HepG2 (cell line): ENCODE data around the gene SOWAHA. TPM values are rescaled to one million over a fixed set of nuclear protein-coding genes. Genes with fewer than 3 reads are reported as not detected.
A peak's percentile ranks its signal among the peaks of the same experiment; 100 is the strongest.

Source experiments
- ESRRA ChIP-seq: sonication (generic); formaldehyde crosslinking; IDR thresholded peaks from 2 replicates; pipeline ENCODE4 v1.5.1; 2020; ENCODE audit warnings: mild to moderate bottlenecking, low read depth, missing genetic modification reagents
- GPN1 ChIP-seq: sonication (generic); formaldehyde crosslinking; IDR thresholded peaks from 2 replicates; pipeline ENCODE4 v1.5.1; 2020; ENCODE audit warnings: missing genetic modification reagents, borderline replicate concordance
- MAFG ChIP-seq: sonication (generic); formaldehyde crosslinking; IDR thresholded peaks from 2 replicates; pipeline ENCODE4 v1.5.1; 2020; ENCODE audit warnings: mild to moderate bottlenecking, missing genetic modification reagents
- NFE2 ChIP-seq: sonication (generic); formaldehyde crosslinking; IDR thresholded peaks from 2 replicates; pipeline ENCODE4 v1.4.0; 2020; ENCODE audit warnings: missing genetic modification reagents
- RARA ChIP-seq: IDR thresholded peaks from 2 replicates; pipeline ENCODE4 v1.6.1; 2016; ENCODE audit warnings: missing genetic modification reagents, missing compliant biosample characterization
- TFDP1 ChIP-seq: IDR thresholded peaks from 2 replicates; pipeline ENCODE4 v1.6.1; 2016; ENCODE audit warnings: missing compliant biosample characterization, missing genetic modification reagents, borderline replicate concordance
- ZBED4 ChIP-seq: sonication (generic); formaldehyde crosslinking; IDR thresholded peaks from 2 replicates; pipeline ENCODE4 v1.4.0; 2020; ENCODE audit warnings: missing genetic modification reagents, borderline replicate concordance
- ZBTB26 ChIP-seq: IDR thresholded peaks from 2 replicates; pipeline ENCODE4 v1.6.1; 2016; ENCODE audit warnings: missing compliant biosample characterization, missing genetic modification reagents, borderline replicate concordance
- ZFY ChIP-seq: sonication (generic); formaldehyde crosslinking; IDR thresholded peaks from 2 replicates; pipeline ENCODE4 v1.4.0; 2020; ENCODE audit warnings: missing genetic modification reagents
- ZMAT3 ChIP-seq: sonication (generic); formaldehyde crosslinking; conservative IDR thresholded peaks from 2 replicates; pipeline ENCODE4 v1.7.0; 2021; ENCODE audit warnings: missing genetic modification reagents
- ZMYM4 ChIP-seq: sonication (generic); formaldehyde crosslinking; IDR thresholded peaks from 2 replicates; pipeline ENCODE4 v1.8.1; 2023; ENCODE audit warnings: mild to moderate bottlenecking, missing genetic modification reagents
- ZNF280B ChIP-seq: sonication (generic); formaldehyde crosslinking; IDR thresholded peaks from 2 replicates; pipeline ENCODE4 v1.5.0; 2020; ENCODE audit warnings: missing genetic modification reagents, mild to moderate bottlenecking, borderline replicate concordance
- ZNF451 ChIP-seq: sonication (generic); formaldehyde crosslinking; IDR thresholded peaks from 2 replicates; pipeline ENCODE4 v1.5.0; 2020; ENCODE audit warnings: mild to moderate bottlenecking, missing genetic modification reagents
- ZNF510 ChIP-seq: sonication (generic); formaldehyde crosslinking; IDR thresholded peaks from 2 replicates; pipeline ENCODE4 v1.4.0; 2020; ENCODE audit warnings: low read depth, mild to moderate bottlenecking, missing genetic modification reagents
- ZNF644 ChIP-seq: IDR thresholded peaks from 2 replicates; pipeline ENCODE4 v1.6.1; 2016; ENCODE audit warnings: low read depth
- ZNF749 ChIP-seq: sonication (generic); formaldehyde crosslinking; IDR thresholded peaks from 2 replicates; pipeline ENCODE4 v1.8.0; 2022; ENCODE audit warnings: mild to moderate bottlenecking, missing genetic modification reagents, moderate library complexity, borderline replicate concordance
- ZXDC ChIP-seq: sonication (generic); formaldehyde crosslinking; IDR thresholded peaks from 2 replicates; pipeline ENCODE4 v1.5.0; 2020; ENCODE audit warnings: mild to moderate bottlenecking, missing genetic modification reagents
- polyA plus RNA-seq, 8 experiments: library from polyadenylated mRNA; depleted of rRNA in 3 of 8; stranded (reverse) in 7 of 8; unstranded in 1 of 8; fragments of >200 nt; fragmentation: Illumina TruSeq in 4 of 8; extraction: Trizol in 4 of 8; gene quantifications; 2 replicates each; pipeline versions ENCODE4 v1.2.1 to v1.2.3, GENCODE V29; 2011 to 2016; ENCODE audit warnings: low read depth in 4 of 8, missing spikeins in 1 of 8, mixed read lengths in 1 of 8; ENCODE audit not compliant: insufficient read depth in 1 of 8
- total RNA-seq, 5 experiments: library from RNA; depleted of rRNA; stranded (reverse); fragments of >200 nt; fragmentation: Illumina TruSeq; extraction: Trizol; gene quantifications; 2 replicates each; pipeline ENCODE4 v1.2.3, GENCODE V29; 2016; ENCODE audit warnings: low read depth in 1 of 5

The SOWAHA gene
- total and polyA plus RNA-seq, 2 of the 13 experiments (the other 11 are each of a cell fraction or from before 2014, with no cell fraction given): 0.95 to 1.9 TPM

GRCh38 chr5:132807163-132807838 lies 5.8 kb upstream of the SOWAHA start (continued):
- TF ChIP-seq ZBED4 (CRISPR knock-in tag): peak; percentile 75; the same call in 1 of the 2 replicates
- TF ChIP-seq GPN1: no peak
- no peak for TF ChIP-seq NFE2 (CRISPR knock-in tag)
- TF ChIP-seq ZNF451 (CRISPR knock-in tag): no peak
- TF ChIP-seq ZXDC: no peak
- peak; percentile 93 for TF ChIP-seq ZMYM4 (CRISPR knock-in tag)
- TF ChIP-seq ZNF510: no peak
- TF ChIP-seq ZMAT3 (CRISPR knock-in tag): no peak; the same call in 1 of the 2 replicates
- peak; percentile 78; the same call in 1 of the 2 replicates for TF ChIP-seq ESRRA (CRISPR knock-in tag)
- no peak for TF ChIP-seq ZNF280B (CRISPR knock-in tag)
- peak; percentile 74 for TF ChIP-seq RARA (CRISPR knock-in tag)
- TF ChIP-seq ZNF749 (CRISPR knock-in tag): peak; percentile 48; the same call in 1 of the 2 replicates
- TF ChIP-seq ZBTB26 (CRISPR knock-in tag): no peak
- peak; percentile 36; the same call in 1 of the 2 replicates for TF ChIP-seq ZFY (CRISPR knock-in tag)
- TF ChIP-seq ZNF644 (CRISPR knock-in tag): peak; percentile 84
- peak; percentile 23; the same call in 1 of the 2 replicates for TF ChIP-seq TFDP1 (CRISPR knock-in tag)
- no peak for TF ChIP-seq MAFG
